ENCODE measurements around the gene HSD11B1L.

HSD11B1L gene

DNA sequence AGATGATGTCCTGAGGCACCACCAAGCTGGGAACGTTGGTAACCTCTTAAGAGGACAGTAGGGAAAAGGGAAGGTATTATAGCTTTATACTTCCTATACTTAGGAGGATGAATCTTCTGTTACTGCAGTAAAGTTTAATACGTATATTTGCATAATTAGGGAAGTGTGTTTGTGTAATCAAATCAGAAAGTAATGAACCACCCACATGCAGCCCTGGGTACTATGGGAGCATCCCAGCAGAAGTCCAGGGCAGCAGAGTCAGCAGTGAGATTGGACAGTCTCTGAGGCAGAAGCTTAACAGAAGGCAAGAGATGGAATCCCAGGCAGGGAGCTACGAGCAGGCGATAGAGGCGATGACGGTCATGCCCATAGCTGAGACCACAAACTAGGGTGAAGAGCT is 45.4 kb upstream of the HSD11B1L start:
- Histone ChIP-seq H3K27me3 (ENCODE audit: insufficient read depth, poor library complexity, severe bottlenecking) (no peaks in the 10 kb centered on the region), H3K4me3 (replicated peaks; ENCODE audit: insufficient read depth, low read length) (no peak overlapping the region), H3K27ac (replicated peaks) (no peak overlapping the region)
- TF ChIP-seq GABPA (IDR thresholded peaks at IDR 0.05; ENCODE audit: low read depth): no peak
- TF ChIP-seq, protein P1, sequence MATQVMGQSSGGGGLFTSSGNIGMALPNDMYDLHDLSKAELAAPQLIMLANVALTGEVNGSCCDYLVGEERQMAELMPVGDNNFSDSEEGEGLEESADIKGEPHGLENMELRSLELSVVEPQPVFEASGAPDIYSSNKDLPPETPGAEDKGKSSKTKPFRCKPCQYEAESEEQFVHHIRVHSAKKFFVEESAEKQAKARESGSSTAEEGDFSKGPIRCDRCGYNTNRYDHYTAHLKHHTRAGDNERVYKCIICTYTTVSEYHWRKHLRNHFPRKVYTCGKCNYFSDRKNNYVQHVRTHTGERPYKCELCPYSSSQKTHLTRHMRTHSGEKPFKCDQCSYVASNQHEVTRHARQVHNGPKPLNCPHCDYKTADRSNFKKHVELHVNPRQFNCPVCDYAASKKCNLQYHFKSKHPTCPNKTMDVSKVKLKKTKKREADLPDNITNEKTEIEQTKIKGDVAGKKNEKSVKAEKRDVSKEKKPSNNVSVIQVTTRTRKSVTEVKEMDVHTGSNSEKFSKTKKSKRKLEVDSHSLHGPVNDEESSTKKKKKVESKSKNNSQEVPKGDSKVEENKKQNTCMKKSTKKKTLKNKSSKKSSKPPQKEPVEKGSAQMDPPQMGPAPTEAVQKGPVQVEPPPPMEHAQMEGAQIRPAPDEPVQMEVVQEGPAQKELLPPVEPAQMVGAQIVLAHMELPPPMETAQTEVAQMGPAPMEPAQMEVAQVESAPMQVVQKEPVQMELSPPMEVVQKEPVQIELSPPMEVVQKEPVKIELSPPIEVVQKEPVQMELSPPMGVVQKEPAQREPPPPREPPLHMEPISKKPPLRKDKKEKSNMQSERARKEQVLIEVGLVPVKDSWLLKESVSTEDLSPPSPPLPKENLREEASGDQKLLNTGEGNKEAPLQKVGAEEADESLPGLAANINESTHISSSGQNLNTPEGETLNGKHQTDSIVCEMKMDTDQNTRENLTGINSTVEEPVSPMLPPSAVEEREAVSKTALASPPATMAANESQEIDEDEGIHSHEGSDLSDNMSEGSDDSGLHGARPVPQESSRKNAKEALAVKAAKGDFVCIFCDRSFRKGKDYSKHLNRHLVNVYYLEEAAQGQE (IDR thresholded peaks at IDR 0.05; ENCODE audit: insufficient replicate concordance, low read depth): no peak
- TF ChIP-seq, protein P2, sequence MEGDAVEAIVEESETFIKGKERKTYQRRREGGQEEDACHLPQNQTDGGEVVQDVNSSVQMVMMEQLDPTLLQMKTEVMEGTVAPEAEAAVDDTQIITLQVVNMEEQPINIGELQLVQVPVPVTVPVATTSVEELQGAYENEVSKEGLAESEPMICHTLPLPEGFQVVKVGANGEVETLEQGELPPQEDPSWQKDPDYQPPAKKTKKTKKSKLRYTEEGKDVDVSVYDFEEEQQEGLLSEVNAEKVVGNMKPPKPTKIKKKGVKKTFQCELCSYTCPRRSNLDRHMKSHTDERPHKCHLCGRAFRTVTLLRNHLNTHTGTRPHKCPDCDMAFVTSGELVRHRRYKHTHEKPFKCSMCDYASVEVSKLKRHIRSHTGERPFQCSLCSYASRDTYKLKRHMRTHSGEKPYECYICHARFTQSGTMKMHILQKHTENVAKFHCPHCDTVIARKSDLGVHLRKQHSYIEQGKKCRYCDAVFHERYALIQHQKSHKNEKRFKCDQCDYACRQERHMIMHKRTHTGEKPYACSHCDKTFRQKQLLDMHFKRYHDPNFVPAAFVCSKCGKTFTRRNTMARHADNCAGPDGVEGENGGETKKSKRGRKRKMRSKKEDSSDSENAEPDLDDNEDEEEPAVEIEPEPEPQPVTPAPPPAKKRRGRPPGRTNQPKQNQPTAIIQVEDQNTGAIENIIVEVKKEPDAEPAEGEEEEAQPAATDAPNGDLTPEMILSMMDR (IDR thresholded peaks at IDR 0.05; ENCODE audit: insufficient read depth, low read length): no peak
- no peak for TF ChIP-seq POLR2AphosphoS5 (IDR thresholded peaks at IDR 0.05; ENCODE audit: low read depth)
- no peak for TF ChIP-seq SPI1 (IDR thresholded peaks at IDR 0.05; ENCODE audit: borderline replicate concordance, low read depth)
- DNase-seq (ENCODE audit: low read depth in 1 of 2, low spot score in 1 of 2): no peak

DNA sequence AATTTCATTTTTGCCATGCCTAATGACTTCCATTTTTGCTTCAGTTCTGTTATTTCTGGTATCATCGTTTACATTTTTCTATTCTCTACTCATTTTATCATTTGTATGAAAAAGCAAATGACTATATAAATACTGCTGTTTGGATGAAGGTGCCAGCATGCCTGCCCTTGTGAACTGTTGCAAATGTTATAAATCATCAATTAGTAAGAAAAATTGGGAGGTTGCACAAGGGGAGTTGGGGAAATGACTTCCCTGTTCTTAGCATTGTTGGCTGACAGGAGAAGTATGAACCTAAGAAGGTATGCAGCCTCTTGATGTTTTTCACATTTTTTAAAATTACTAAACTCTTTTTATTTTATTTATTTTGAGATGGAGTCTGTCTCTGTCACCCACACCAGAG is 42.9 kb upstream of the HSD11B1L start:
- TF ChIP-seq SPI1 (IDR thresholded peaks at IDR 0.05; ENCODE audit: borderline replicate concordance, low read depth) (peak; percentile 21; the same call in 1 of the 2 replicates), GABPA (IDR thresholded peaks at IDR 0.05; ENCODE audit: low read depth) (no peak)
- TF ChIP-seq, protein P2 (IDR thresholded peaks at IDR 0.05; ENCODE audit: insufficient read depth, low read length): no peak
- TF ChIP-seq, protein P1 (IDR thresholded peaks at IDR 0.05; ENCODE audit: insufficient replicate concordance, low read depth): no peak
- DNase-seq (ENCODE audit: low read depth in 1 of 2, low spot score in 1 of 2): no peak
- H3K4me3 ChIP-seq (replicated peaks; ENCODE audit: insufficient read depth, low read length): no peak overlapping the region
- no peaks in the 10 kb centered on the region for H3K27me3 ChIP-seq (ENCODE audit: insufficient read depth, poor library complexity, severe bottlenecking)
- no peak overlapping the region for H3K27ac ChIP-seq (replicated peaks)

DNA sequence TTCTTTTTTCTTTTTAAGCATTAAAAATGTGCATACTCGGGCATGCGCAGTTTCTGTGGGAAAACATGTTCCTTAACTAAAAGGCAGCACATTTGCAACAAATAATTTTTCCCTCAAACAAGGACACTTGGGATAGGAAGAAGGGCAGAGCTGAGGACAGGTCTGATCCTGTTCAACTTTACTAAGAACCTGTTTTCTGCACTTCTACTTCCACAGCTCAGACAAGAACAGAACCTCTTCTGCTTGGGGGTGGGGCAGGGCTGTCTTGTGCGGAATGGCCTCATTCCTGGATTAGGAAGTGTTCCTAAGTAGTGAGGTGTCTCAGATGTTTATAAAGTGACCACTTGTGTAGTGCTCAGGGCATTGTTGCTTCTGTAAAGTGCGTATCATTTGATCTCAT is 39.7 kb upstream of the HSD11B1L start:
- no peak for TF ChIP-seq GABPA (IDR thresholded peaks at IDR 0.05; ENCODE audit: low read depth)
- no peak for TF ChIP-seq POLR2AphosphoS5 (IDR thresholded peaks at IDR 0.05; ENCODE audit: low read depth)
- TF ChIP-seq, protein P2 (IDR thresholded peaks at IDR 0.05; ENCODE audit: insufficient read depth, low read length): no peak
- TF ChIP-seq, protein P1 (IDR thresholded peaks at IDR 0.05; ENCODE audit: insufficient replicate concordance, low read depth): no peak
- TF ChIP-seq SPI1 (IDR thresholded peaks at IDR 0.05; ENCODE audit: borderline replicate concordance, low read depth): no peak
- Histone ChIP-seq H3K27me3 (ENCODE audit: insufficient read depth, poor library complexity, severe bottlenecking) (no peaks in the 10 kb centered on the region), H3K4me3 (replicated peaks; ENCODE audit: insufficient read depth, low read length) (no peak overlapping the region), H3K27ac (replicated peaks) (no peak overlapping the region)
- DNase-seq (ENCODE audit: low read depth in 1 of 2, low spot score in 1 of 2): no peak

Data from HL-60 (cell line).